Right renal pelvis (tissue), 4 donors: ENCODE measurements around the gene COMMD1. TPM values are rescaled to one million over a fixed set of nuclear protein-coding genes. Genes with fewer than 3 reads are reported as not detected.
"Not testable (repeated sequence)": the region's sequence is repeated elsewhere in the genome, so short reads cannot be mapped to it uniquely, and the experiment has no call there.

Source experiments
- DNase-seq, 4 donors: peaks; one replicate each; pipeline ENCODE4 v3.0.0-alpha.2; 2013; ENCODE audit warnings: low read depth in 4 of 4, low spot score in 3 of 4, missing footprints in 1 of 4
- polyA plus RNA-seq, 4 donors: library from polyadenylated mRNA; unstranded; fragments of 120-200 nt; gene quantifications; one replicate each; pipeline ENCODE4 v1.2.1, GENCODE V29; 2013; ENCODE audit not compliant: insufficient read length in 4 of 4

Gene COMMD1
- polyA plus RNA-seq: 10 to 100 TPM; 56.6 to 79.8 (median 76.0) TPM

GRCh38 chr2:61905372-61906185 is at the start of gene COMMD1:
COMMD1 (plus strand) TSS chr2:61905674; CDS start chr2:61905679, 5 bp downstream.
- DNase-seq: peak in 3 of 4 donors; percentile 50 to 71 (median 55)

DNA sequence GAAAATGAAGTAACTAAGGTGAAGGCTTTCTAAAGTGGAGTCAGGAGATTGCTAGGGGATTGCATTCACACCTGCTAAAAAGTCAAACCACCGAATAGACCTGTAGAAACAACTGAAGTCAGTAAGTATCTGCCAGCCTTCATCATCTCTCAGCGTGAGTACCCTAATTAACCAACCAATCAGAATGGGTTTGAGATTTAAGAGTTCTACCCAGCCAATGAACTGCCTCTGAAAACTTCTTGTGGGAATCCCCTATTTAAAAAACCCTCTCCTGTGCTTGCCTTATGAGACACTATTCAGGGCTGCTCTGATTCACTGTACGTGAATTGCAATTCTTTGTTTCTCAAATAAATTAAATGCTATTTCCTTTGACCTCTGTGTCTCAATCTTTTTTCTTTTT is 48.2 kb upstream of the COMMD1 start:
- DNase-seq: no peak

DNA sequence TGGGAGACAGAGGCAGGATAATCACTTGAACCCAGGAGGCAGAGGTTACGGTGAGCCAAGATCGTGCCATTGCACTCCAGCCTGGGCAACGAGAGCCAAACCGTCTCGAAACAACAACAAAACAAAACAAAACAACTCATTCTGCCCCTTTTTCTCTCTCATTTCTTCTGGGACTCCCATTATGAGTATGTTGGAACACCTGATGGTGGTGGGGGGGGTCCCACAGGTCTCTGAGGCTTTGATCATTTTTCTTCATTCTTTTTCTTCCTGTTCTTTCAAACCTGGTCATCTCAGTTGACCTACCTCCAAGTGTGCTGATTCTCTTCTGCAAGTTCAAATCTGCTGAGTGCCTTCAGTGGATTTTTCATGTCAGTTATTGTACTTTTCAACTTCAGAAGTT is 43.4 kb upstream of the COMMD1 start:
- DNase-seq: no peak

- DNase-seq: not testable (repeated sequence)
Observed at GRCh38 chr2:61866482-61867089, 38.9 kb upstream of the COMMD1 start.

DNA sequence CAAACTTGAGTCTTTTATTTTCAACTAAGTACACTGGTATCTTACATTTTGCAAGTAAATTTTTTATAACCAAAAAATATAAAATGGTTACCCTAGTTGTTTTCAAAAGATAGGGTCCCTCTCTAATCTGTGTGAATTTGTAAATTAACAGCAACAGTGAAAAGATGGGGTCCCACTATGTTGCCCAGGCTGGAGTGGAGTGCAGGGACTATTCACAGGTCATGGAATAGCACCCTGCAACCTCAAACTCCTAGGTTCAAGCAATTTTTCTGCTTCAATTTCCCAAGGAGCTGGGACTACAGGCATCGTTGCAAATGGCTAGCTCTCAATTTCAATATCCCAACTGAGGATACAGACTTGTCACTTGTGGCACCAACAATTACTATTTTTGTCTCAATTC is 29.1 kb upstream of the COMMD1 start:
- DNase-seq: no peak

DNA sequence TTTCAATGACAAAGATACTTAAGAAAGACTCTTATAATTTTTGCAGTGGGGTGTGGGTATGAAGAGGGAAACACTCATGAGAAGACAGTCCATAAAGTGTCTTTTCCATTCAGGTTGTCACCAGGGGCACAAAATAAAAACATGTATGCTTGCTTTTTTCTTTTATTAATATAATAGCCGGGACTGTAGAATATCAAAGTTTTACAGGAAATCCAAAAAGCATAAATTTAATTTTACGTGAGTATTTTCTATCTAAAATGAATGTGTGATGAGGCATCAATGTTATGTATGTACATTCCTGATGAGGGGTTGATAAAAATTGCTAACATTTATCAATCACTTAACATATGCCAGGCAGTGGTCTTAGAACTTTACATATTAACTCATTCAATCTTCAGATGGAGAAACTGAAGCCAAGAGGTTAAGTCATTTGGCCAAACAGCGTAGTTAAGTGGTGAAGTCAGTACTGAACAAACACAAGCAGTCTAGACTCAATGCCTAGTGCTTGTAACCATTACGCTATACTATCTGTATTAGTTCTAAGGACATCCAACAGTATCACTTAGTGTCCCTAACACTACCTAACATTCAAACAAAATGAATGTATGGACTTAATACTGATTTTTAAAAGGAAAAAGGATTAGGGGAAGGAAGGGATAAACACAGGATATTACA is 27.8 kb upstream of the COMMD1 start:
- no peak for DNase-seq

GRCh38 chr2:61878761-61879160 is 26.7 kb upstream of the COMMD1 start:
- no peak for DNase-seq

DNA sequence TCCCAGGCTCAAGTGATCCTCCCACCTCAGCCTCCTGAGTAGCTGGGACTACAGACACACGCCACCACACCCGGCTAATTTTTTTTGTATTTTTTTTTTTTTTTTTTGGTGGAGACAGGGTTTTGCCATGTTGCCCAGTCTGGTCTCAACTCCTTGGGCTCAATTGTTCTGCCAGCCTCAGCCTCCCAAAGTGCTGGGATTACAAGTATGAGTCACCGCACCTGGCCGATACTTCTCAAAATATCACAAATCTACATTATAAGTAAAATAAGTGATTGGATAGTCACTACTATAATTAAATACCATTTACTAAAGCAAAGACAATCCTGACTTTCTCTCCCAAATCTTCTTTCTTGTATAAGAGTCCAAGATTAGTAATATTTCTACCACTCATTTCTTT is 26.1 kb upstream of the COMMD1 start:
- DNase-seq: not testable (repeated sequence)

DNA sequence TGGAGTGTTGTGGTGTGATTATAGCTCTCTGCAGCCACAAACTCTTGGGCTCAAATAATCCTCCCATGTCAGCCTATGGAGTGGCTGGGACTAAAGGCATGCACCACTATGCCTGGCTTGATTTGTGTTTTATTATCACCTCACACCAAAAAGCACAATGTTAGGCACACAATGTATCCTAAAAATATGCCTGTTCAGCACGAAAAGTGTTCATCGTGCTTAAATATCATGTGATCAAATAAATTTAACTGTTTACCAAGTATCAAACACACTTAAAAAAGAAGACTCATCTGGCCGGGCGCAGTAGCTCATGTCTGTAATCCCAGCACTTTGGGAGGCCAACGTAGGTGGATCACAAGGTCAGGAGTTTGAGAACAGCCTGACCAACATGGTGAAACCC is 22.6 kb upstream of the COMMD1 start:
- no peak for DNase-seq

- no peak for DNase-seq
Observed at GRCh38 chr2:61885896-61886603, 19.4 kb upstream of the COMMD1 start.

GRCh38 chr2:61887717-61888266 is 17.7 kb upstream of the COMMD1 start:
- peak in 2 of 4 donors; percentile 18 to 20 for DNase-seq

GRCh38 chr2:61888267-61889055 is 17.0 kb upstream of the COMMD1 start, which contains the start of gene CCT4:
CCT4 (minus strand) TSS chr2:61888656; CDS start chr2:61888507, 149 bp downstream.
- peak; percentile 78 to 93 (median 82) for DNase-seq

- DNase-seq: no peak
Observed at GRCh38 chr2:61898810-61899209, 6.7 kb upstream of the COMMD1 start.

DNA sequence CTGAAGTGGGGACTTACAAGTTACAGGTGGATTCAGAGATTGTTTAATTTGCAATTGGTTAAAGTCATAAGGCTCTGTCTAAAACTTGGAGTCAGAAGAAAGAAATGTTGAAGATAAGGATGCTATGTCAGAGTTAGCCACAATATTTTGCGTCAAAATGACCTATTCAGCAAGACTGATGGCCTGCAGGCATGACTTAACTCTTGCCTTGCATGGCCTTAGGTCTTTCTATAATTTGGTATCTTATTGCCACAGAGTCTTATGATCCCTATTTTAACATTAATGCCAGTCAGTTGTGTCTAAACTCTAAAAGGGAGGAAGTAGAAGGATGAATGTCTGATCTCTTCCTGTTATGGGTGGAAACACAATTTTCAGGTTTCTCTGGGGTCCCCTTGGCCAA is 5.2 kb upstream of the COMMD1 start:
- DNase-seq: no peak

DNA sequence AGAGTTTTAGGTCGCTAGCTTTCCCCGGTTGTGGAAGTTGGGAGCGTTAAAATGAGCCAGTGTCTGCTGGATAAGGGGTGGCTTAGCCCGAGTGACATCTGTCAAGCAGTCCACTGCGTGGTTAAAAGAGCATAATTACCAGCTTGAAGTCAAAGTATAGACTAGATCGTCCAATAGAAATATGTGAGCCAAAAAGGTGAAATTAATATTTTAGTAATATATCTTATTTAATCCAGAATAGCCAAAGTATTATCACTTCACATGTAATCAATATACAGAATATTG is 654 bp downstream of the COMMD1 start:
- no peak for DNase-seq

GRCh38 chr2:61909116-61909515 is 3.6 kb downstream of the COMMD1 start:
- DNase-seq: no peak

GRCh38 chr2:61910603-61911002 is 5.1 kb downstream of the COMMD1 start:
- DNase-seq: no peak

- DNase-seq: no peak
Observed at GRCh38 chr2:61911510-61911909, 6.0 kb downstream of the COMMD1 start.

- DNase-seq: not testable (repeated sequence)
Observed at GRCh38 chr2:61914794-61915193, 9.3 kb downstream of the COMMD1 start.

- no peak for DNase-seq
Observed at GRCh38 chr2:61920548-61920947, 15.1 kb downstream of the COMMD1 start.
